Activated CD8-positive, alpha-beta T cell treated with anti-CD3 and anti-CD28 coated beads, Interleukin-2, amount 10 ng/mL, durations not matched to agents 7 days and 5 days (primary cell): ENCODE results near the gene SSR2. TPM values are rescaled to one million over a fixed set of nuclear protein-coding genes. Genes with fewer than 3 reads are reported as not detected.

Experiments used
- ATAC-seq: fragments of 150-1000 bp; cut with Tn5 transposase; one replicate; pipeline ENCODE4 v1.10.0; 2021; ENCODE audit warnings: moderate library complexity
- CTCF ChIA-PET: fragments of 350-600 bp; sonication (Branson Sonifier 250); formaldehyde crosslinking; loops from one replicate; lab custom pipeline; 2021; ENCODE audit warnings: antibody characterized with exemption; lab: Charles Lee
- POLR2A ChIA-PET: fragments of 350-600 bp; sonication (Branson Sonifier 250); formaldehyde crosslinking; loops from one replicate; lab custom pipeline; 2021; ENCODE audit warnings: antibody characterized with exemption; lab: Charles Lee
- DNase-seq: peaks from one replicate; pipeline ENCODE4 v3.0.0-alpha.2; 2020
- H3K27ac Mint-ChIP-seq: one replicate; pipeline ENCODE4 v1.8.0; 2021; ENCODE audit warnings: mild to moderate bottlenecking, mixed read lengths
- H3K27me3 Mint-ChIP-seq: one replicate; pipeline ENCODE4 v1.8.0; 2021; ENCODE audit warnings: low read depth, mixed read lengths
- H3K36me3 Mint-ChIP-seq: one replicate; pipeline ENCODE4 v1.8.0; 2021; ENCODE audit warnings: low read depth, mixed read lengths
- H3K4me1 Mint-ChIP-seq: one replicate; pipeline ENCODE4 v1.8.0; 2021; ENCODE audit warnings: low read depth, mixed read lengths
- H3K4me3 Mint-ChIP-seq: one replicate; pipeline ENCODE4 v1.8.0; 2021; ENCODE audit warnings: mild to moderate bottlenecking, mixed read lengths
- H3K9me3 Mint-ChIP-seq: one replicate; pipeline ENCODE4 v1.8.0; 2022; ENCODE audit warnings: mixed read lengths; ENCODE audit not compliant: insufficient read depth
- total RNA-seq, 2 experiments: library from RNA; stranded (reverse); gene quantifications; one replicate each; pipeline ENCODE4 v1.2.3, GENCODE V29; 2021

The SSR2 gene
- total RNA-seq, 2 experiments from 2014 or later = 216 to 233 TPM

DNA sequence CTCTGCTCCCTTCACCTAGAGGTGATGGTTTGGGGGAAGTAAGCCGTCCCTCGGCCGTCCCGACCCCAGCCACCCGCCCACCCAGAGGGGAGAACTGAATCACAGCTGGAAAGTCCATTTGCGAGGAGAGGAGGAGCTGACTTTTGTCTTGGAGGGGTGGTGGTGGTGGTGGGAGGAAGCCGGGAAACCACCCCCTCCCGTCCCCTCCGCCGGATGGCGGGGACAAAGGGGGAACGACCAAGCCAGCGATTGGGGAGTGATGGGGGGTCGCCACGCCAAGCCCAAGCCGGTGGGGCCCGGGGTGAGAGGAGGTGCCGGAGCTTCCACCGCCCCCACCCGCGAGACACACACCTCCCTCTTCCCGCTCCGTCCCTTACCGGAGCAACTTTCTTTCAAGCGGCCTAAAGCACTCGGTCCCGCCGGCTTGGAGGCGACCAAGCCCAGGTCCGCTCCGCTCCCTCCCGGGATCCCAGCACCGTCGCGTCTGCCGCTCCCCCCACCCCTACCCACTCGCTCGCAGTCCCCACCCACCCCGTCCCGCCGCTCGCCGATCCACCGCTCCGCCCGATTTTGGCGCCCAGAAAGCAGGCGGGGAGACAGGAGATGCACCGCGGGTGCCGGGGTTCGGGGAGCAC, 42.9 kb downstream of the SSR2 start:
- Mint-ChIP-seq H3K36me3 (peaks cover 36% of the 10 kb centered on the region), H3K4me3 (peak overlapping the region; percentile 96), H3K27me3 (no peaks in the 10 kb centered on the region), H3K4me1 (peaks cover 74% of the 10 kb centered on the region), H3K27ac (peak overlapping the region; percentile 93), H3K9me3 (no peaks in the 10 kb centered on the region)
- ATAC-seq (peak; percentile 24), DNase-seq (peak; percentile 40)
- ChIA-PET POLR2A (interaction anchor here (0.5 to 5.4 kb wide), 19 partner anchors 10 to 1819 kb away, joined by 3 to 45 read pairs (median 5); partner anchors contain the start of genes KHDC4, SSR2 and SYT11), CTCF (interaction anchor here (0.8 to 12.0 kb wide), 19 partner anchors 8 to 359 kb away, joined by 3 to 135 read pairs (median 4); partner anchors contain the start of genes KHDC4 and UBQLN4)

DNA sequence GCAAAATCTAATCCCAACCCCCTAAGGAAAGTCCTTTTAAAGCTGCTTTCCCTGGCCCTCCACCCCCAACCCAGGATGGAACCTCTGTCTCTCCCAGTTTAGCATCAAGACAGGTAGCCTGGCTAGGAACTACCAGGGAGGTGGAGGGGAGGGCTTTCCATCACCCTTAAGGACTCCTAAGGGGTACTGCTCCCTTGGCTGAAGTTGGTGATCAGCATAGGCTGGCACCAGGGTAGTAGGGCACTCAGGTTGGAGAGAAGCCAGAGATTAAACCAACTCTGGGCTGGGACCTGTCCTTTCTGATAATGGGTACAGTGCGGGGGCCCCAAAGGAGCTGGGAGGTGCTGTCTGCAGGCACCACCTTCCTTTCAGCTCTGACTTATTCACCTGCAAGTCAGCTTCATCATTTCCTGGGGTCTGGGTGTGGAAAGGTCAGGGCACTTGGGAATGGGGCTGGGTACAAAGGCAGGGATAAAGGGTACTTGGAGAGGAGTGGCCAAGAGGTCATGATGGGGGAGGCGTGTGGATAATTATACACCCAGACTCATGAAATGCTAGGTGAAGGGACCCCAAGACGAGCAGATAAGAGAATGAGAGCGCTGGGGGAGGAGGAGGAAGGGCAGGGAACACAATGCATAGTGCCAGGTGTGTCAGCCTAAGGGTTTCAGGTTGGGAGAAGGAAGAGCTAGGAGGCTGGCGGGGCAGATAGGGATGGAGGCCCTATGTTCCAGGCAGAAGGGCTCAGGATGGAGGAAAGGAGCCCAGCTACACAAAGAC, 43.6 kb downstream of the SSR2 start:
- Mint-ChIP-seq H3K4me1 (peaks cover 75% of the 10 kb centered on the region), H3K27ac (peak overlapping the region; percentile 93), H3K27me3 (no peaks in the 10 kb centered on the region), H3K4me3 (peak overlapping the region; percentile 96), H3K9me3 (no peaks in the 10 kb centered on the region), H3K36me3 (peaks cover 43% of the 10 kb centered on the region)
- ChIA-PET CTCF (interaction anchor here (1.0 to 12.0 kb wide), 14 partner anchors 10 to 716 kb away, joined by 3 to 135 read pairs (median 6); partner anchors contain the start of genes KHDC4 and UBQLN4), POLR2A (interaction anchor here (0.6 to 5.4 kb wide), 15 partner anchors 9 to 1819 kb away, joined by 3 to 45 read pairs (median 5); partner anchors contain the start of genes KHDC4, SSR2 and SYT11)
- peak; percentile 37 for DNase-seq
- peak; percentile 4 for ATAC-seq

DNA sequence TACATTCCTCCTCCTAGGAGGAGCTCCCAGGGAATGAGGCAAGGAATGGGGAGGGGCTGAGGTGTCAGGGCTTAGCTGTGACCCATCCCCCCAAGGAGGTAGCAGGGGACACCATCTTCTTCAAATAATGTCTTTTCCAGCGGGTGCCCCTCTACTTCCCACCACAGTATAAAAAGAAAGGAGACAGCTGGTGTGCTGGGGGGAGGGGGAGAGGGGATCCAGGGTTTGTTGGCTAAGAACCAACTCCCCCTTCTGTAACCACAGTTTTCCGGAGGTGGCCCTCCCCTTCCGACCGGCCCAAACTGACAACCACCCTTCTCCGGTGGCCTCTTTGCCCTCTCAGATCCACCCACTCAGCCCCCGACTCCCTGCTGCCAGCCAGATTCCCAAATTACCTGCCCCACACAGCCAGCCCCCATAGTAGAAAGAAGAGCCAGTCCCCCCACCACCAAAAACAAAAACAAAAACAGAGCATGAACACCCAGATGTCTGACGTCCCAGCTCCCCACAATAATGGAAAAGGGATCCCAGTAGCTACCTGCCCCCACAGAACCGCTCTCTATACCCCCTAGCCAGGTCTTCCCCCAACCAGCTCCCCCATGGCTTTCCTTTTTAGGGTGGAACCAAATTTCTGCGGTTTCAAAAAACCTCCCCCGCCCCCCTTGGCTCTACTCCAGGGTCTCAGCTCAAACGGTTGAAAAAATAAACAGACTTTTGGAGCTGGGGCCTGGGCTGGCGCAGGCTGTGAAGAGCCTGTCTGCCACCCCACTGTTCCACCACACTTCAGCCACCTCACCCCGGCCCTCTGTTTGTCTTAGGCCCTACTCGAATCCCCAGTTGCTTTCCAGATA, 44.5 kb downstream of the SSR2 start:
- Mint-ChIP-seq H3K36me3 (peaks cover 43% of the 10 kb centered on the region), H3K27me3 (no peaks in the 10 kb centered on the region), H3K4me3 (peak overlapping the region; percentile 96), H3K9me3 (no peaks in the 10 kb centered on the region), H3K27ac (peak overlapping the region; percentile 93), H3K4me1 (peaks cover 74% of the 10 kb centered on the region)
- DNase-seq (peak; percentile 63), ATAC-seq (peak; percentile 16)
- CTCF ChIA-PET = interaction anchor here (1.1 to 12.0 kb wide), 11 partner anchors 9 to 715 kb away, joined by 3 to 135 read pairs (median 8); partner anchors contain the start of gene KHDC4
- POLR2A ChIA-PET = interaction anchor here (0.9 to 5.4 kb wide), 10 partner anchors 8 to 117 kb away, joined by 3 to 45 read pairs (median 6); partner anchors contain the start of genes KHDC4, SSR2 and SYT11

DNA sequence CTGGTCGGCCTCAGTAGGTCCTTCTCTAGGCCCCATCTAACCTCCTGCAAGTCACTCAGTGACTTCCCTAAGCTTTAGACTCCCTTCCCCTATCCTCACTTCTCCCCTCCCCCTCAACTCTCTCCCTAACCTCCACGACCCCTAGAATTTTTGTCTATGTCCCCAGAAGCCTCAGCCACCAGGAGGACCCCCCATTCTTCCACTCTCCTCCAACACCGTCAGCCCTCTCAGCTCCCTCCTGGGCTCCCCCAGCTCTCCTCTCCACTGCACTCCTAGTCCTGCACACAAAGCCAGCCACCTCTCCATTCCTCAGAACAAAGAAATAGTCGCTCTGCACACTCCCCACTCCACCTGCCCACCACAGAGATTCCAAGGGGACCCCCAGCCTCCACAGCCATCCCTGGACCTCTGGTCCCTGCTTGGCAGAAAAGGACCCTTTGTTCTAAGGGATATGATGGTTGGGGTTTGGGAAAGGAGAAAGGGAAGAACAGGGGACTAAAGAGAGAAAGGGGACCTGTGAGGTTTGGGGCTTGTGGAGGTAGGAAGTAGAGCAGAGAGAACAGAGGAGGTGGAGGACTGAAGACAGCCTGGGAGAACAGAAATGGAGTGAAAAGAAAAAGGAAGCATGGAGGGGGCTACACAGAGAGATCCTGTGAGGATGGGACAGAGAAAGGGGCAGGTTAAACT, 45.2 kb downstream of the SSR2 start:
- Mint-ChIP-seq H3K27ac (peak overlapping the region; percentile 93), H3K9me3 (no peaks in the 10 kb centered on the region), H3K4me1 (peaks cover 74% of the 10 kb centered on the region), H3K4me3 (peak overlapping the region; percentile 96), H3K36me3 (peaks cover 46% of the 10 kb centered on the region), H3K27me3 (no peaks in the 10 kb centered on the region)
- CTCF ChIA-PET = interaction anchor here (1.7 to 12.0 kb wide), 7 partner anchors 14 to 122 kb away, joined by 3 to 135 read pairs (median 9); partner anchors contain the start of gene KHDC4
- POLR2A ChIA-PET = interaction anchor here (1.0 to 5.4 kb wide), 6 partner anchors 8 to 41 kb away, joined by 3 to 45 read pairs (median 6); partner anchors contain the start of gene KHDC4
- ATAC-seq (no peak), DNase-seq (no peak)

DNA sequence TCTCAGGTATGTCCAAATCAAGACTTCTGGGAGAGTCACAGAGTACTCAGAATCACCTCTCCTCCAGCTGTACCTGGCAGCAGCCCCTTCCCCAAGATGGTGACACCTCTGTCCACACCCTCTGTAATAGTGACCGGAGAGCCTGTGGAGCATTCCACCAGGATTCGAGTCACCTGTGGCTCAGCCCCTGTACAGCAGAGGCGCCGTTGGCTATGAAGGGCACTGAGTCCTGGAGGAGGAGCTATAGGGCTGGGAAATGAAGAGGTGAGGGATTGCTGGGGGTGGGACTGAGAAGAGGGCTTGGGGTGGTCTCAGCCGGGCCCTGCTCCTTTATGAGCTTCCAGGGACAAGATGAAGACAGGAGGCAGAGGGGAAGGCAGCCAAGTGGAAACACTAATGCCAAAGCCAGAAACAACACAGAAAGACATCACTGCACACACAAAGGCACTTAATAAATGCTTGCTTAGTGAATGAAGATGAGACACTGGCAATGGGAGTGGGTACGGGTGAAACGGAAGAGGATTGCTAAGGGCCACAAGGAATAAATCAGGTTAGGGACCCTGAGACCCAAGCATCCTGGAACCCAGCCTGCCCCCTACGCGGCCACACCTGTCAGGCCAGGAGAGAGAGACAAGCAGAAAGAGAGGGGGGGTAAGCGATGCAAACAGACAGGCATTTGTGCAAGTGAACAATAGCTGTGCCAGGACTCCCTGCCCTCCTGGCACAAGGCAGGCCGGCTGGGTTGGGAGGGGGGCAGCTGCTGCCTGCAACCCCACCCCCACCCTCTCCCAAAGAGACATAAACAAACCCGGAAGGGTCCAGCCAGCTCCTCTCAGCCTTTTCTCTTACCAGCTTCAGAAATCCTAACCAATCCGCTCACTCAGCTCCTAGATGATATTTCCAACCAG, 46.3 kb downstream of the SSR2 start:
- Mint-ChIP-seq H3K4me3 (peak overlapping the region; percentile 96), H3K36me3 (peaks cover 56% of the 10 kb centered on the region), H3K9me3 (no peaks in the 10 kb centered on the region), H3K27ac (peak overlapping the region; percentile 93), H3K27me3 (no peaks in the 10 kb centered on the region), H3K4me1 (peaks cover 74% of the 10 kb centered on the region)
- ATAC-seq (no peak), DNase-seq (no peak)
- POLR2A ChIA-PET = interaction anchor here (0.7 to 5.4 kb wide), 5 partner anchors 9 to 40 kb away, joined by 3 to 45 read pairs (median 3); no protein-coding TSS in a partner anchor
- CTCF ChIA-PET = interaction anchor here (0.7 to 12.0 kb wide), 6 partner anchors 15 to 92 kb away, joined by 3 to 135 read pairs (median 18); partner anchors contain the start of gene KHDC4

DNA sequence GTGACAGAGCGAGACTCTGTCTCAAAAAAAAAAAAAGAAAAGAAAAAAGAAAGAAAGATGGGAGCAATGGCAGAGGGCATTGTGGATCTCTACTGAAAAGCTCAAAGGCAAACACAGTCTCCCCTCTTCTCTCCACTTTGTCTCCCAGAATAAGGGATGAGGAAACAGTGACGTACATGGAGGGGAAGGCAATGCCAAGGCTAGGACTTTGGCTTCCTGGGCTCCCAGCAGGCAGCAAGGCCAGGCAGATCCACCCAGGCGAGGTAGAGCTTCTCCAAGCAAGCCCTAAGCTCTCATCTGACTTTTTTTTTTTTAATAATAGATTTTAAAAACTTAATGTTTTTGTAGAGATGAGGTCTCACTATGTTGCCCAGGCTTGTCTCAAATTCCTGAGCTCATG, 47.0 kb downstream of the SSR2 start:
- peaks cover 62% of the 10 kb centered on the region for H3K36me3 Mint-ChIP-seq
- peaks cover 79% of the 10 kb centered on the region for H3K4me1 Mint-ChIP-seq
- ATAC-seq = no peak
- POLR2A ChIA-PET = interaction anchor here (0.6 to 5.4 kb wide), 3 partner anchors 23 to 140 kb away, joined by 3 to 45 read pairs (median 6); no protein-coding TSS in a partner anchor
- no peak overlapping the region for H3K27ac Mint-ChIP-seq
- no peaks in the 10 kb centered on the region for H3K27me3 Mint-ChIP-seq
- CTCF ChIA-PET = interaction anchor here (2.4 to 12.0 kb wide), 3 partner anchors 15 to 93 kb away, joined by 9 to 135 read pairs (median 113); no protein-coding TSS in a partner anchor
- no peaks in the 10 kb centered on the region for H3K9me3 Mint-ChIP-seq
- no peak for DNase-seq
- no peak overlapping the region for H3K4me3 Mint-ChIP-seq

DNA sequence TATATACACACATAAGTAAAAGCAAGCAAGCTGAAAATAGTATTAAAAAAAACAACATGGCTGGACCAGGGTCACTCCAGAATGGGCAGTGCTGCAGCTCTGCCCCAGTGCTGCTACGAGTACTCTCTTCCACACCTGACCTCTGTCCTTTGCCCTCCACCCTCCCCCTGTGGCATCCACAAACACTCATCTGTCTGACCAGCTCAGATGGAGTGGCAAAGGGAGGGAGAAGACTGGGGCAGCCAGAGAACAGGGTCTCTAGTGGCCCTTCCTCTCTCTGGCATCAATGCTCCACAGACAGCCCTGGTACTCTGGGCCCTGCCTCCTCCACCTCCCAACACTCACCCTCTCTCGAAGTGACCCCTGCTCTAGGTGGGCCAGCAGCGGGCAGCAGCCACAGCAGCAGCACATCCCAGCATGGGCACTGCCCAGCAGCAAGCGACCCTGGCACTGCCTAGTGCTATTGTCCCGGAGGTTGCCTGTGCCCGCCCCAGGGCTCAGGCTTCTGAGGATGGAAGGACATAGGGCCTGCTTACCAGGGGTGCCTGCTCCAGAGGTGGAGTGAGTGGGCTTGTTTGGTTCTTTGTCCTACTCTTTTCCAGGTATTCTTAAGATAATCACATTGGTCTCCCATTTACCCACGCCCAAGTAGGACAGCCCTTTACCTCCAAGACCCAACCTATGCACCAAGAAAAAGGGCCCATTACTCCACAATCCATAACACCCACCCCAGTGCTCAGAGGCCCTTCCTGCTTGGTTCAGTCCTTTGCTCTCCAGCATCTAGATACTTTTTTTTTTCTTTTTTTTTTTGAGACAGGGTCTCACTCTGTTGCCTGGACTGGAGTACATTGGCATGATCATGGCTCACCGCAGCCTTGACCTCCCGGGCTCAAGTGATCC, 48.6 kb downstream of the SSR2 start:
- ChIA-PET POLR2A (interaction anchor here (0.7 kb wide), 1 partner anchor 17 kb away, joined by 4 read pairs; no protein-coding TSS in a partner anchor), CTCF (interaction anchor here (5.7 to 9.1 kb wide), 2 partner anchors 17 to 34 kb away, joined by 26 to 135 read pairs; no protein-coding TSS in a partner anchor)
- Mint-ChIP-seq H3K4me1 (peaks cover 95% of the 10 kb centered on the region), H3K36me3 (peaks cover 71% of the 10 kb centered on the region), H3K27me3 (no peaks in the 10 kb centered on the region), H3K9me3 (no peaks in the 10 kb centered on the region), H3K4me3 (peak overlapping the region; percentile 37), H3K27ac (peak overlapping the region; percentile 62)
- ATAC-seq = no peak
- DNase-seq = no peak

DNA sequence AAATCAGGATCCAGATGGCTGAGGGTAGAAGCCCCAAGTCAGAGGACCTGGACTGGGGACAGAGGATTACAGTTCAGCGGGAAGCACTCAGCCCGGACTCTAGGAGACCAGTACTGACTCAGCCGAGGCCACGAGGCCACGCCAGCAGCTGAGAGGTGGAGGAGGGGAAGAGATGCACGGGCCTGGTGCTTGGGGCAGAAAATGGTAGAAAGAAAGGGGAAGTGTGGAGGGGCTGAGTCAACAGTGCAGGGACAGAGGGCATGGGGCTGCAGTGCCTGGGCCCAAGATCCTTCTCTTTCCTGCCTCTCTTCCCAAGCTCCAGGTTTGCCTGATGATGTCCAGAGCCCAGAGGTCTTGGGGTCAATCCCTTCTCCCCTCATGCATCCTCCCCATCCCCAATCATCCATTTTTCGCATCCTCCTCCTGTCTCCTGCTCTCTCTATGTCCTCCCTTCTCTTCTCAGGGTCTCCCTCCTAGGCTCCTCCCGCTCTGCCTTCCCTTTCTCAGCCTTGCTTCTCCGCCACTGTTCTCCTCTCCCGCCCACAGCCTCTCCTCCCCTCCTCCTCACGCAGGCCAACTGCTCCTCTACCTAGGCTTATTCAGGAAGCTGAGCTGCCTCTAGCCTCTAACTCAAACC, 50.1 kb downstream of the SSR2 start:
- Mint-ChIP-seq H3K27me3 (no peaks in the 10 kb centered on the region), H3K36me3 (peaks cover 75% of the 10 kb centered on the region), H3K9me3 (no peaks in the 10 kb centered on the region), H3K27ac (peak overlapping the region; percentile 86), H3K4me1 (peaks cover 98% of the 10 kb centered on the region), H3K4me3 (peak overlapping the region; percentile 23)
- CTCF ChIA-PET = interaction anchor here (0.8 to 5.7 kb wide), 4 partner anchors 19 to 926 kb away, joined by 3 to 26 read pairs (median 6); no protein-coding TSS in a partner anchor
- POLR2A ChIA-PET = interaction anchor here (0.7 kb wide), 1 partner anchor 10 kb away, joined by 3 read pairs; no protein-coding TSS in a partner anchor
- peak; percentile 34 for ATAC-seq
- peak; percentile 38 for DNase-seq
